ENCODE data around the gene MAFG. TPM values are rescaled to one million over a fixed set of nuclear protein-coding genes. Genes with fewer than 3 reads are reported as not detected.

Gene MAFG
- total and polyA plus RNA-seq, 2 of the 13 experiments (the other 11 are each of a cell fraction or from before 2014, with no cell fraction given): 14.5 to 20.0 TPM

GRCh38 chr17:81901167-81902022, 26.1 kb downstream of the MAFG start (continued):
- no peak for TF ChIP-seq ZNF276 (CRISPR knock-in tag; IDR thresholded peaks at IDR 0.05; ENCODE audit: low read depth)
- no peak for TF ChIP-seq YEATS2 (CRISPR knock-in tag; IDR thresholded peaks at IDR 0.05; ENCODE audit: borderline replicate concordance)
- no peak for TF ChIP-seq ZNF597 (CRISPR knock-in tag; IDR thresholded peaks at IDR 0.05)
- TF ChIP-seq FOXJ3 (CRISPR knock-in tag; IDR thresholded peaks at IDR 0.05; ENCODE audit: borderline replicate concordance): no peak
- TF ChIP-seq ZNF282 (IDR thresholded peaks at IDR 0.05; ENCODE audit: partially characterized antibody): no peak
- TF ChIP-seq ZNF264 (CRISPR knock-in tag; IDR thresholded peaks at IDR 0.05): no peak
- TF ChIP-seq THAP9 (CRISPR knock-in tag; IDR thresholded peaks at IDR 0.05; ENCODE audit: borderline replicate concordance): no peak; the same call in none of the 2 replicates
- TF ChIP-seq SOX13 (IDR thresholded peaks at IDR 0.05): no peak
- no peak for TF ChIP-seq SOX13 (CRISPR knock-in tag; conservative IDR thresholded peaks at IDR 0.05 in 1 of 2, IDR thresholded peaks at IDR 0.05 in 1 of 2)
- no peak for TF ChIP-seq ZNF75D (CRISPR knock-in tag; IDR thresholded peaks at IDR 0.05; ENCODE audit: borderline replicate concordance)
- TF ChIP-seq KDM5A (IDR thresholded peaks at IDR 0.05; ENCODE audit: borderline replicate concordance, low read length): no peak
- TF ChIP-seq MIXL1 (CRISPR knock-in tag; IDR thresholded peaks at IDR 0.05): no peak
- no peak for TF ChIP-seq PLSCR1 (CRISPR knock-in tag; IDR thresholded peaks at IDR 0.05; ENCODE audit: borderline replicate concordance)
- TF ChIP-seq ZNF547 (CRISPR knock-in tag; IDR thresholded peaks at IDR 0.05): no peak
- TF ChIP-seq STAG1 (CRISPR knock-in tag; IDR thresholded peaks at IDR 0.05): no peak
- TF ChIP-seq CEBPZ (IDR thresholded peaks at IDR 0.05; ENCODE audit: low read length): no peak
- no peak for TF ChIP-seq FOXK2 (IDR thresholded peaks at IDR 0.05)
- no peak for TF ChIP-seq ZNF143 (CRISPR knock-in tag; IDR thresholded peaks at IDR 0.05)
- no peak for TF ChIP-seq JUND (CRISPR knock-in tag; IDR thresholded peaks at IDR 0.05)
- no peak for TF ChIP-seq ZNF468 (CRISPR knock-in tag; IDR thresholded peaks at IDR 0.05)

Data from HepG2 (cell line).